HG03066 (cell line): ENCODE data around the gene CCDC183.
"Not testable (repeated sequence)": the region's sequence is repeated elsewhere in the genome, so short reads cannot be mapped to it uniquely, and the experiment has no call there.

Experiments used
- ATAC-seq: cut with Tn5 transposase; IDR thresholded peaks from one replicate; pipeline ENCODE4 v1.9.1; 2021; ENCODE audit warnings: low read depth; ENCODE audit not compliant: unreplicated experiment

The CCDC183 gene

GRCh38 chr9:136760424-136760823, 35.7 kb upstream of the CCDC183 start:
- no peak for ATAC-seq

GRCh38 chr9:136760834-136761544, 35.1 kb upstream of the CCDC183 start:
- not testable (repeated sequence) for ATAC-seq

DNA sequence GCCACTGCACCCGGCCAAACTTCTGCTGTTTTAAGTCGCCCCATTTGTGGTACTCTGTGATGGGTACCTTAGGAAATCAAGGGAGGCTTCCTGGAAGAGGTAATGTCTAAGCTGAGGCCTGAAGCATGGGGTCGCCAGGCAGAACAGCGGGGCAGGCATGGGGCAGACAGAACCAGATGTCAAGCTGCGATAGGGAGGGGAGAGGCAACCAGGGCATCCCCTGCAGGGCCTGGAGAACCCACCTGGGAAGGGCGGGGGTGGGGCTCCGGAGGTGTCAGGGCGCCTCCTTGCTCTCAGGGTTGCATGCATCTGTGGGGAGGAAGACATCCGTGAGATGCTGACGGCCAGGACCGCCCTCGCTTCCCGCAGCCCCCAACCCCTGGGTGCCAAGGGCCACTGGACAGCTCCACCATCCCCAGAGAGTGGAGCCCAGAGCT, 34.6 kb upstream of the CCDC183 start:
- no peak for ATAC-seq

DNA sequence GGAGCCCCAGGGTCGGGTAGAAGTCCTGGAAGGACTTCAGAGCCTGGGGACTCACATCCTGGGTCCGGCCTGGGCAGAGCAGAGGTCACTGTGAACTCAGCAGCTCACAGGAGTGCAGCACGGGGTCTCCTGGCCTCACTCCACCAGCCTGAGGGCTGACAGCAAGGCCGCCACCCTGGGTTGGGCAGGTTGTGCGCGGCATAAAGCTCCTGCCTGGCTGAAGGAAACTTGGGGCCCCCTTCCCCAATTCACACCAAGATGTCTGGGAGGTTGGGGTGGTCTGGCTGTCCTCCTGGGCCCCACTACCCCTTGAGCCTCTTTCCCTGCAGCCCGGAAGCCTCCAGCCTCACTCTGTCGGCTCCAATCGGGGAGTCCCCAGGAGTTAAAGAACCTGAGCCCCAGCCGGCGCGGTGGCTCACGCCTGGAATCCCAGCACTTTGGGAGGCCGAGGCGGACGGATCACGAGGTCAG, 33.9 kb upstream of the CCDC183 start:
- no peak for ATAC-seq

- ATAC-seq: no peak
Observed at GRCh38 chr9:136762915-136763648, 33.1 kb upstream of the CCDC183 start.

DNA sequence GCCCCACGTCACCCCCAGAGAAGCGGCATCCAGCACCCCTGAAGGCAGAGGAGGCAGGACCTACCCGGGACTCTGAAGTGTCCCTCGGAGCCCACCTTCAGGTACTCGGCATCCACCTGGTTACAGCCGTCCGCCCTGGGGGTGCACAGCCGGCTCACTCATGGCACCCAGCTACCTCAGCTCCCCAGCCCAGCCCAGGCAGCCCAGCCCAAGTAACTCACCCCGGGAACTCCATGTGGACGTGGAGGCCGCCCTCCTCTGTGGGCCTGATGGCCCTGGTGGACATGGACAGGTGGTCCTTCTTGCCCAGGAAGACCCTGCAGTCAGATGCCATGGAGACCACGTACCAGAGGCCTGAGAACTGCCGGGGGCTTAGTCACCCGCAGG, 32.5 kb upstream of the CCDC183 start:
- no peak for ATAC-seq

GRCh38 chr9:136764301-136764891, 31.7 kb upstream of the CCDC183 start, which contains the start of gene LCN15:
Gene LCN15 (minus strand): TSS chr9:136764518. CDS start chr9:136764488, 30 bp downstream.
- ATAC-seq: no peak

DNA sequence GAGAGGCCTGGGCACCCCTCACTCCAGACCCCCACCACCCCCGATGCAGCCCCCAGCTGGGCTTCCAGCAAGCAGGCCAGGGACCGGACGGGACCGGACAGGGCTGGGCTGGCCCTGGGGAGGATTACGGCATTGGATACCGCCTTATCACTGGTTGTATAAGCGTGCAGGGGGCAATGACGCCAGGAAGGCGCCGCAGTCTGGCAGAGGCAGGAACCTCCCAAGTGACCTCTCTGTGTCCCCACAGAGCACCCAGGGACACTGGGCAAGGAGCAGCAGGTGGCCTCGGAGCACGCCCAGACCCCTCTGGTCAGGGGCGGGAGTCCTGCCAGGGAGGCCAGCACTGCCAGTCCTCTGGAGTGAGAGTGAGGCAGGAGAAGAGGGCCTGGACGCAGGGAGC, 31.1 kb upstream of the CCDC183 start:
- ATAC-seq: no peak

- not testable (repeated sequence) for ATAC-seq
Observed at GRCh38 chr9:136765745-136766409, 30.3 kb upstream of the CCDC183 start.

GRCh38 chr9:136766410-136767120, 29.6 kb upstream of the CCDC183 start:
- ATAC-seq: not testable (repeated sequence)

- no peak for ATAC-seq
Observed at GRCh38 chr9:136769710-136770191, 26.4 kb upstream of the CCDC183 start.

DNA sequence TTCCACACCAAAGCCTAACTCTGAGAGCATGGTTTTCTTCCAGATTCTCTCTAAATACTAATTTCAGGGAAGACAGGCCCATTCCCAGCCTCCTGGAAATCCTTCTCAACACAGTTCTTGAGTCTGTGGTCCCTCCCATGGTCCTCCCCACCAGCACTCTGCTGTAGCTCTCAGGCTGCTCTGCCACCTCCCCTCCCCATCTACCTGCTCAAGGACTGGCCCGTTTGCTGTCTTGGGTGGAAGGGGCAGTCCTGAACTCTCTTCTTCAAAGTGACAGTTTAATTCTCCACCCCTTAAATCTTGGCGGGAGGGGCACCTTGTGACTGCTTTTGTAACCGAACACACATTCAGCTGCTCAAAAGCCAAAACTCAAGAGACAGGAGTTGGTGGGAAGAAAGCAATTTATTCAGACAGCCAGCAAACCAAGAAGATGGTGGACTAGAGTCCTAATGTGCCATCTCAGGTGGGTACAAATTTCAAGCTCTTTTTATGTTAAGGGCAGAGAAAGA, 24.2 kb upstream of the CCDC183 start:
- no peak for ATAC-seq

DNA sequence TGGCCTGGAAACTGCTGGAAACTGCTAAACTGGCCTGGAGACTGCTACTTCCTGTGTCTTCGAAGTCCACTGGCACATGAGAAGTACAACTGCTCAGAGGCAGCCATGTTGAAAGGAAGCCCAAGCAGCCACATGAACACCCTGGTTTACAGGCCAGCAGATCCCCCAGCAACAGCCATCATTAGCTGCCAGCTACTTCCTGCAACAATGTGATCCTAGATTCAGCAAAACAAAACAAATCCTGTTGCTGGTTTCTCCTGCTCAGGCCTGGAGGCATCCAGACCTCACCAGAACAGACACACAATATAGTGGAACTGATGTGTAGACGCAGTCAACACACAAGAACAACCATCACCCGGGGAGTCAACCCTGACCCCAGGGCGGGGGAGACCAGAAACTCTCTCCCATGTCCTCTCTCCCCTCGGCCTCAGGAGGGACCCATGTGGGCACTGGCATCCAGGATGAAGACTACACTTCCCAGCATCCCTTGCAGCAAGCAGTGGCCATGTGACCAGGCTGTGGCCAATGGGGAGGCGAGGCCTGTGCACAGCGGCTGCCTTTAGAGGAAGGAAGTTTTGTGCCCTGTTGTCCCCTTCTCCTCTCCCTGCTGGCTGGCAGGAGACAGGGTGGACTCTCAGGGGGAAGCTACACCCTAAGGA, 22.6 kb upstream of the CCDC183 start:
- no peak for ATAC-seq

- ATAC-seq: no peak
Observed at GRCh38 chr9:136774416-136775045, 21.6 kb upstream of the CCDC183 start.

DNA sequence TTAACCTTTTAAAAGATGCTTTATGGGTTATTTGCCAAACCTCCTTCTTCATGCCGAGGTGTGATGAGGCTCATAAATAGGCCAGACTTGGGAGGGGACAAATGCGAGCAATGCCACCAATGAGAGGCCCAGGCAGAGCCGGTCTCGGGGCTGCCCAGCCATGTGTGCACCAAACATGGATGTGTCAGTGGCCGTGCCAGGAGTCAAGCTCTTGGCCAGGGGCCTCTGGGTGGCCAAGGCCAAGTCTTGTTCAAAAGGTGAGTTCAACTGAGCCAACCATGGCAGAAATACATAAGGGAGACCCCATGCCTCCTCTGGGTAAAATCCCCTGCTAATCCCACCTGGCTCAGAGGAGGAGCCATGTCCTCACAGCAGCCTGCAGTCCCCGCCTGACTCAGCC, 20.9 kb upstream of the CCDC183 start:
- no peak for ATAC-seq

- no peak for ATAC-seq
Observed at GRCh38 chr9:136776947-136777346, 19.2 kb upstream of the CCDC183 start.

DNA sequence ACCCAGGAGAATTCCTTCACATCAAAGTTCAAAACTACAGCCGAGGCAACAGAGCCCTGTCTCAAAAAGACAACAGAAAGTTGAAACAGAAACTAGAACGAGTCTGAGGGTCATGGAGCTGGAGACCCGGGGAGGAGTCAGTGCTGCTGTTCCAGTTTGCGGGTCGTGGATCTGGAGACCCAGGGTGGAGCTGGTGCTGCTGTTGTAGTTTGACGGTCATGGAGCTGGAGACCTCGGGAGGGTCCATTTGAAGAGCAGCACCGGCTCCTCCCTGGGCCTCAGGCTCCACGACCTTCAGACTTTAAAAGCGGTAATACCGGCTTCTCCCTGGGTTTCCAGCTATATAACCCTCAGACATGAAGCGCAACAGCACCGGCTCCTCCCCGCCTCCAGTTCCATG, 18.8 kb upstream of the CCDC183 start:
- no peak for ATAC-seq

- ATAC-seq: no peak
Observed at GRCh38 chr9:136779808-136780207, 16.3 kb upstream of the CCDC183 start.

GRCh38 chr9:136782452-136782851, 13.7 kb upstream of the CCDC183 start:
- no peak for ATAC-seq
